H1 (cell line): ENCODE results near the gene AQP6. TPM values are rescaled to one million over a fixed set of nuclear protein-coding genes. Genes with fewer than 3 reads are reported as not detected.

ENCODE experiments used
- CTCF ChIA-PET: fragments of 300-600 bp; sonication (Branson Sonifier 250); formaldehyde crosslinking; loops from one replicate; lab custom pipeline; 2021; ENCODE audit not compliant: partially characterized antibody; lab: Charles Lee
- POLR2A ChIA-PET: fragments of 300-600 bp; sonication (Branson Sonifier 250); formaldehyde crosslinking; loops from one replicate; lab custom pipeline; 2021; ENCODE audit warnings: inconsistent platforms; ENCODE audit not compliant: partially characterized antibody; lab: Charles Lee
- DNase-seq, 2 experiments: peaks; one replicate each; pipeline versions ENCODE4 v3.0.0 to v3.0.0-alpha.2; 2010 to 2022; ENCODE audit warnings: low spot score in 2 of 2, low read depth in 1 of 2, mixed read lengths in 1 of 2
- FAIRE-seq: peaks from 2 replicates; lab custom pipeline; 2011; peaks lifted over from hg19 to GRCh38; lab: Jason Lieb, UNC
- H2AFZ ChIP-seq: 2 replicates; pipeline ENCODE4 v1.8.1; 2012; ENCODE audit warnings: low read length, inconsistent platforms
- H2AK5ac ChIP-seq: 2 replicates; pipeline ENCODE4 v1.6.1; 2013; ENCODE audit warnings: low read depth, low read length
- H2BK120ac ChIP-seq: replicated peaks from 2 replicates; pipeline ENCODE3; 2013; ENCODE audit warnings: low read depth, low read length, inconsistent platforms
- H2BK12ac ChIP-seq: 2 replicates; pipeline ENCODE4 v1.6.1; 2013; ENCODE audit warnings: low read depth, low read length
- H2BK15ac ChIP-seq: 2 replicates; pipeline ENCODE4 v1.6.1; 2013; ENCODE audit warnings: low read length
- H2BK20ac ChIP-seq: 2 replicates; pipeline ENCODE4 v1.6.1; 2013; ENCODE audit warnings: low read length
- H2BK5ac ChIP-seq: 2 replicates; pipeline ENCODE4 v1.6.1; 2013; ENCODE audit warnings: low read depth, low read length
- H3K14ac ChIP-seq: 2 replicates; pipeline ENCODE4 v1.6.1; 2013; ENCODE audit warnings: inconsistent platforms; ENCODE audit not compliant: insufficient read length
- H3K18ac ChIP-seq: 2 replicates; pipeline ENCODE4 v1.6.1; 2013; ENCODE audit warnings: low read length; ENCODE audit errors: extremely low read depth
- H3K23ac ChIP-seq: 2 replicates; pipeline ENCODE4 v1.6.1; 2013; ENCODE audit warnings: inconsistent platforms; ENCODE audit not compliant: insufficient read length
- H3K23me2 ChIP-seq: 2 replicates; pipeline ENCODE4 v1.6.1; 2013; ENCODE audit warnings: low read depth, low read length
- H3K27ac ChIP-seq: 2 replicates; pipeline ENCODE4 v1.6.1; 2011; ENCODE audit warnings: low read depth, low read length, inconsistent platforms
- H3K27me3 ChIP-seq, 4 experiments: replicated peaks in 1 of 4; 1 replicate in 1 of 4; 2 replicates in 3 of 4; pipeline versions ENCODE4 v1.6.1 to v1.8.1; 2011 to 2013; ENCODE audit warnings: low read length in 3 of 4, mild to moderate bottlenecking in 3 of 4, inconsistent platforms in 2 of 4, mixed read lengths in 2 of 4, moderate library complexity in 1 of 4; ENCODE audit not compliant: control insufficient read depth in 3 of 4, insufficient read depth in 3 of 4; ENCODE audit errors: extremely low read depth in 1 of 4
- H3K36me3 ChIP-seq, 4 experiments: 2 replicates each; pipeline versions ENCODE4 v1.6.1 to v1.8.1; 2011 to 2013; ENCODE audit warnings: mild to moderate bottlenecking in 4 of 4, low read length in 3 of 4, moderate library complexity in 2 of 4, control low read depth in 1 of 4, inconsistent platforms in 1 of 4; ENCODE audit not compliant: insufficient read depth in 4 of 4, control insufficient read depth in 2 of 4
- H3K4ac ChIP-seq: replicated peaks from 2 replicates; pipeline ENCODE3; 2013; ENCODE audit warnings: low read length, low read depth, mixed read lengths, inconsistent platforms; ENCODE audit not compliant: insufficient read length
- H3K4me1 ChIP-seq, 4 experiments: replicated peaks in 1 of 4; 1 replicate in 1 of 4; 2 replicates in 3 of 4; pipeline versions ENCODE4 v1.6.1 to v1.8.1; 2011 to 2013; ENCODE audit warnings: low read length in 3 of 4, inconsistent platforms in 2 of 4, mixed read lengths in 1 of 4; ENCODE audit not compliant: insufficient read depth in 4 of 4, control insufficient read depth in 3 of 4
- H3K4me2 ChIP-seq, 2 experiments: 2 replicates each; pipeline versions ENCODE4 v1.6.1 to v1.8.1; 2011 to 2013; ENCODE audit warnings: low read depth in 2 of 2, low read length in 2 of 2, control low read depth in 1 of 2, inconsistent platforms in 1 of 2, mild to moderate bottlenecking in 1 of 2; ENCODE audit not compliant: insufficient read depth in 1 of 2
- H3K4me3 ChIP-seq, 4 experiments: fragments of 200-600, 300-600 bp in 1 of 4; sonication (generic), shearing (Covaris generic), sonication (Bioruptor Twin) in 1 of 4; 2 replicates each; pipeline versions ENCODE4 v1.5.1 to v1.8.1; 2011 to 2016; ENCODE audit warnings: low read length in 4 of 4, low read depth in 3 of 4, control low read depth in 2 of 4, inconsistent platforms in 2 of 4, mild to moderate bottlenecking in 2 of 4, mixed read lengths in 1 of 4, moderate library complexity in 1 of 4; ENCODE audit not compliant: insufficient read depth in 2 of 4; ENCODE audit errors: extremely low read depth in 1 of 4
- H3K56ac ChIP-seq: replicated peaks from 2 replicates; pipeline ENCODE3; 2013; ENCODE audit warnings: low read depth, mild to moderate bottlenecking, mixed read lengths, low read length, inconsistent platforms; ENCODE audit not compliant: insufficient read length
- H3K79me1 ChIP-seq: 2 replicates; pipeline ENCODE4 v1.6.1; 2013; ENCODE audit warnings: low read depth, low read length, control low read depth
- H3K79me2 ChIP-seq, 2 experiments: 2 replicates each; pipeline versions ENCODE4 v1.6.1 to v1.8.1; 2012 to 2013; ENCODE audit warnings: low read length in 2 of 2, mild to moderate bottlenecking in 2 of 2, inconsistent platforms in 1 of 2; ENCODE audit not compliant: insufficient read depth in 2 of 2, control insufficient read depth in 1 of 2
- H3K9ac ChIP-seq, 4 experiments: replicated peaks in 1 of 4; 1 replicate in 1 of 4; 2 replicates in 3 of 4; pipeline versions ENCODE4 v1.6.1 to v1.8.1; 2011 to 2013; ENCODE audit warnings: low read depth in 3 of 4, low read length in 3 of 4, control low read depth in 2 of 4, mild to moderate bottlenecking in 2 of 4, moderate library complexity in 2 of 4, inconsistent platforms in 1 of 4; ENCODE audit errors: extremely low read depth in 1 of 4
- H3K9me3 ChIP-seq, 2 experiments: 2 replicates each; pipeline versions ENCODE4 v1.6.1 to v1.8.1; 2012 to 2013; ENCODE audit warnings: mild to moderate bottlenecking in 2 of 2, moderate library complexity in 2 of 2, control low read depth in 1 of 2, inconsistent platforms in 1 of 2, low read depth in 1 of 2, low read length in 1 of 2, mixed read lengths in 1 of 2; ENCODE audit not compliant: insufficient read depth in 2 of 2
- H4K20me1 ChIP-seq, 2 experiments: replicated peaks in 1 of 2; 2 replicates each; pipeline versions ENCODE3 to v1.8.1; 2011 to 2013; ENCODE audit warnings: inconsistent platforms in 2 of 2, low read length in 2 of 2, mild to moderate bottlenecking in 1 of 2; ENCODE audit not compliant: insufficient read depth in 2 of 2, control insufficient read depth in 1 of 2
- H4K5ac ChIP-seq: 2 replicates; pipeline ENCODE4 v1.6.1; 2013; ENCODE audit warnings: low read length, low read depth, mixed read lengths, inconsistent platforms; ENCODE audit not compliant: insufficient read length
- H4K8ac ChIP-seq: 2 replicates; pipeline ENCODE4 v1.8.0; 2013; ENCODE audit warnings: mild to moderate bottlenecking, moderate library complexity, low read length, inconsistent platforms; ENCODE audit not compliant: insufficient read depth; ENCODE audit errors: extremely low read depth
- H4K91ac ChIP-seq: replicated peaks from 2 replicates; pipeline ENCODE3; 2013; ENCODE audit warnings: low read length, mixed read lengths, inconsistent platforms; ENCODE audit not compliant: insufficient read length
- BCL11A ChIP-seq, 2 experiments: IDR thresholded peaks; one replicate each; pipeline ENCODE4 v1.6.1; 2011; ENCODE audit warnings: low read depth in 2 of 2, low read length in 2 of 2, mild to moderate bottlenecking in 2 of 2
- CBX5 ChIP-seq: fragments of 300-800, 300-1000 bp; sonication (generic); IDR thresholded peaks from 2 replicates; pipeline ENCODE4 v1.7.1; 2016; ENCODE audit warnings: antibody characterized with exemption, low read length, low read depth
- CREB1 ChIP-seq: IDR thresholded peaks from 2 replicates; pipeline ENCODE4 v1.6.1; 2012; ENCODE audit warnings: inconsistent platforms
- FOSL1 ChIP-seq: IDR thresholded peaks from 2 replicates; pipeline ENCODE4 v1.6.1; 2011; ENCODE audit warnings: mild to moderate bottlenecking, low read depth, low read length, moderate library complexity; ENCODE audit not compliant: insufficient read depth
- GTF2F1 ChIP-seq: IDR thresholded peaks from 2 replicates; pipeline ENCODE4 v1.6.1; 2012; ENCODE audit warnings: low read depth, low read length, improper control_type of control experiment, borderline replicate concordance
- JUND ChIP-seq: IDR thresholded peaks from 2 replicates; pipeline ENCODE4 v1.6.1; 2011; ENCODE audit warnings: mild to moderate bottlenecking, improper control_type of control experiment, low read length
- POLR2AphosphoS5 ChIP-seq: IDR thresholded peaks from 2 replicates; pipeline ENCODE4 v1.6.1; 2011; ENCODE audit warnings: low read depth, low read length
- RNF2 ChIP-seq: fragments of 200-900, 300-1000 bp; sonication (generic); IDR thresholded peaks from 2 replicates; pipeline ENCODE4 v1.7.1; 2016; ENCODE audit warnings: borderline replicate concordance, low read depth, mild to moderate bottlenecking, antibody characterized with exemption, low read length; ENCODE audit not compliant: poor library complexity, severe bottlenecking; ENCODE audit errors: missing control alignments
- SP2 ChIP-seq: IDR thresholded peaks from 2 replicates; pipeline ENCODE4 v1.6.1; 2012; ENCODE audit warnings: mild to moderate bottlenecking, low read length, inconsistent platforms
- TAF7 ChIP-seq: optimal IDR thresholded peaks from 2 replicates; pipeline ENCODE3; 2011; ENCODE audit warnings: low read depth, mild to moderate bottlenecking, inconsistent platforms, low read length, moderate library complexity, borderline replicate concordance
- TBP ChIP-seq: IDR thresholded peaks from 2 replicates; pipeline ENCODE4 v1.6.1; 2011; ENCODE audit warnings: low read depth, low read length, improper control_type of control experiment
- WGBS, 2 experiments: shearing (Covaris generic) in 1 of 2; methylation state at CpG; one replicate each; pipeline versions ENCODE4 v1.1.6 to v1.1.7; 2013 to 2015; ENCODE audit warnings: low lambda C conversion rate in 2 of 2, mixed read lengths in 2 of 2, inconsistent platforms in 1 of 2, low coverage in 1 of 2, missing lambda C conversion rate in 1 of 2; ENCODE audit not compliant: insufficient replicate concordance in 2 of 2, insufficient coverage in 1 of 2, insufficient read length in 1 of 2; ENCODE audit errors: extremely low coverage in 1 of 2, missing lambda C conversion rate in 1 of 2; 5-methylcytosine and 5-hydroxymethylcytosine counted together
- polyA plus RNA-seq, 7 experiments: library from polyadenylated mRNA; depleted of rRNA in 3 of 7; stranded (reverse) in 5 of 7; unstranded in 2 of 7; fragments of >200 nt in 5 of 7; fragments of 200-250 nt in 2 of 7; gene quantifications; 1 replicate in 5 of 7; 2 replicates in 1 of 7; 4 replicates in 1 of 7; pipeline versions ENCODE4 v1.2.1 to v1.2.3, GENCODE V29; 2011 to 2013; ENCODE audit warnings: missing spikeins in 2 of 7, mixed read lengths in 2 of 7
- total RNA-seq: library from RNA; stranded (reverse); fragmentation: NEBNext Ultra II Directional; extraction: Animal tissue kit (Norgen Biotek cat#: 25700); gene quantifications from 2 replicates; pipeline ENCODE4 v1.2.1, GENCODE V29; 2021
- TF ChIP-seq, protein P1 (sequence below): IDR thresholded peaks from 2 replicates; pipeline ENCODE4 v1.6.1; 2012; ENCODE audit warnings: inconsistent platforms

Gene AQP6
- total and polyA plus RNA-seq, 2 of the 8 experiments (the other 6 are each of a cell fraction or from before 2014, with no cell fraction given): 0.03 to 0.17 TPM

DNA sequence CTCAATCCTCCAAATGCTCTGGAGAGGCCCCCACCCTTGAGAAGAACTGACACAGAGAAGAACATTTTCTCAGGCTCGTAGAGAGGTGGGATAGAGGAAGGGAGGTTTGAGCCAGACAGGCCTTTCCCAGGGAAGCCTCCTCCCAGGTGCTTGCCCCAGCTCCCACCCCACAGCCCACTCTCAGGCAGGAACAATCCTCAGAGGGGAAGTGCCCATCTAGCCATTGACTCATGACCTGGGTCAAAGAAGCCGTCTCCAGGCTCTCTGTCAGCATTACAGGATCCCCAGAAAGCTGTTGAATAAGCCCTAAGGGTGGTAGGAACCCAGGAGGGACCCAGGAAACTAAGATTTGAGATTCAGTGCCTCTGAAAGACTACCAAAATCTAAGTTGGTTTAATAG lies 3.8 kb downstream of the AQP6 start:
- Histone ChIP-seq H3K79me1 (no peaks in the 10 kb centered on the region), H3K4ac (no peak overlapping the region), H3K4me1 (peaks cover 0 to 9% (median 3%) of the 10 kb centered on the region in 4 experiments; a peak in 4 of 7 replicates), H4K5ac (no peak overlapping the region), H3K18ac (no peak overlapping the region), H4K20me1 (no peaks in the 10 kb centered on the region), H3K14ac (no peak overlapping the region), H2BK20ac (no peak overlapping the region), H2BK5ac (no peak overlapping the region), H2BK12ac (no peak overlapping the region), H4K91ac (no peak overlapping the region), H2BK15ac (no peak overlapping the region), H3K9ac (no peak overlapping the region), H3K4me2 (no peak overlapping the region), H3K79me2 (no peaks in the 10 kb centered on the region), H2AK5ac (no peak overlapping the region), H3K4me3 (no peak overlapping the region), H3K23me2 (no peaks in the 10 kb centered on the region), H3K27me3 (no peaks in the 10 kb centered on the region), H2AFZ (no peak overlapping the region), H3K27ac (no peak overlapping the region), H3K36me3 (no peaks in the 10 kb centered on the region), H4K8ac (no peak overlapping the region), H3K23ac (no peak overlapping the region), H3K56ac (no peak overlapping the region), H2BK120ac (no peak overlapping the region), H3K9me3 (no peaks in the 10 kb centered on the region)
- 100% methylated on average over 2 of the region's 2 CpGs; no CpG with 5 or more reads in 1 of the 2 experiments for WGBS, 2 experiments
- POLR2A ChIA-PET: no interaction called here
- FAIRE-seq: no peak
- DNase-seq: no peak
- CTCF ChIA-PET: interaction anchor here (1.0 to 23.0 kb wide), 7 partner anchors 4 to 92 kb away, joined by 3 to 420 read pairs (median 8); partner anchors contain the start of genes AQP5, AQP6 and ASIC1
- no peak for TF ChIP-seq TAF7
- TF ChIP-seq, protein P1, sequence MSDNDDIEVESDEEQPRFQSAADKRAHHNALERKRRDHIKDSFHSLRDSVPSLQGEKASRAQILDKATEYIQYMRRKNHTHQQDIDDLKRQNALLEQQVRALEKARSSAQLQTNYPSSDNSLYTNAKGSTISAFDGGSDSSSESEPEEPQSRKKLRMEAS: no peak
- TF ChIP-seq CREB1: no peak
- TF ChIP-seq FOSL1: no peak
- no peak for TF ChIP-seq CBX5
- TF ChIP-seq BCL11A (IDR thresholded peaks at IDR 0.05; ENCODE audit: low read depth in 2 of 2, low read length in 2 of 2): no peak
- no peak for TF ChIP-seq POLR2AphosphoS5
- TF ChIP-seq TBP: no peak
- TF ChIP-seq SP2: no peak
- TF ChIP-seq RNF2: no peak
- TF ChIP-seq GTF2F1: no peak
- no peak for TF ChIP-seq JUND
